HFFc6 (cell line): ENCODE results near the gene MEST. TPM values are rescaled to one million over a fixed set of nuclear protein-coding genes. Genes with fewer than 3 reads are reported as not detected.

ENCODE experiments used
- DNase-seq: peaks from one replicate; pipeline ENCODE4 v3.0.0-alpha.2; 2018
- H3K27ac Mint-ChIP-seq: 2 replicates; pipeline ENCODE4 v1.8.0; 2020; ENCODE audit warnings: mild to moderate bottlenecking, mixed read lengths
- H3K27me3 Mint-ChIP-seq: 2 replicates; pipeline ENCODE4 v1.8.0; 2021; ENCODE audit warnings: mild to moderate bottlenecking, moderate library complexity, mixed read lengths; ENCODE audit not compliant: insufficient read depth
- H3K36me3 Mint-ChIP-seq: 2 replicates; pipeline ENCODE4 v1.8.0; 2021; ENCODE audit warnings: low read depth, mixed read lengths
- H3K4me1 Mint-ChIP-seq: 2 replicates; pipeline ENCODE4 v1.8.0; 2020; ENCODE audit warnings: low read depth, mixed read lengths
- H3K4me3 Mint-ChIP-seq: 2 replicates; pipeline ENCODE4 v1.8.0; 2020; ENCODE audit warnings: mild to moderate bottlenecking, moderate library complexity, mixed read lengths
- H3K9me3 Mint-ChIP-seq: 2 replicates; pipeline ENCODE4 v1.8.0; 2020; ENCODE audit warnings: mild to moderate bottlenecking, mixed read lengths
- microRNA-seq: library from miRNA; unstranded; fragments of <30 nt; microRNA quantifications from one replicate; pipeline ENCODE4, GENCODE V29; 2019
- total RNA-seq, 6 experiments: library from RNA; stranded (reverse); fragmentation: NEBNext Ultra II Directional; extraction: Animal tissue kit (Norgen Biotek cat#: 25700); gene quantifications; 2 replicates in 1 of 6; 3 replicates in 5 of 6; pipeline ENCODE4 v1.2.3, GENCODE V29; 2021
- TF ChIP-seq, protein P1 (sequence below): fragments of 200-600 bp; sonication (generic); IDR thresholded peaks from 2 replicates; pipeline ENCODE4 v1.5.0; 2021; ENCODE audit warnings: antibody characterized with exemption, mild to moderate bottlenecking

Gene MEST
- total RNA-seq, 6 experiments from 2014 or later: 0.28 to 3.7 (median 2.1) TPM

DNA sequence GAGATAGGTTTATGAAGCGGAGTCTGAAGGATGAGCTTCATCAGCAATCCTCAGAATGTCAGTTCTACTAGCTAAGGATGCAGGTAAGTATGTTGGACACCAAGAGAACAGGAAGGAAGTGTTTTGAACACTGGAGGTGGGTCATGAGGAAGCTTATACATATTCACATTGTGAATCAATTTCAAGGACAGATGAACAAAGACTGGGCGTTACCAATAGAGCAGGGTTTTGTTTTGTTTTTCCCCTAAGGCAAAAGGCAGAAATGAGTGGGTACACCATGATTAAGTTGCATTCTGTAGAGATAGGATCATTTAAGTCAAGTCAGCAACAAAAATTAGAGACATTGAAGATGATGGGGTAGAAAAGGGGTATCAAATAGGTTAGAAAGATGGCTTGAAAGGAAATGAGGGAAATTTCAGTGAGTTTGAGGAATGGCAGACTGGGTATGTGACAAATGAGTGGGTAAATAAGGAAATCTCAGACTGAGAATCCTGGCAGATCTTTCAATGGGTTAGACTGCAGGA, 51.7 kb downstream of the MEST start:
- no peaks in the 10 kb centered on the region for H3K36me3 Mint-ChIP-seq
- TF ChIP-seq, protein P1, sequence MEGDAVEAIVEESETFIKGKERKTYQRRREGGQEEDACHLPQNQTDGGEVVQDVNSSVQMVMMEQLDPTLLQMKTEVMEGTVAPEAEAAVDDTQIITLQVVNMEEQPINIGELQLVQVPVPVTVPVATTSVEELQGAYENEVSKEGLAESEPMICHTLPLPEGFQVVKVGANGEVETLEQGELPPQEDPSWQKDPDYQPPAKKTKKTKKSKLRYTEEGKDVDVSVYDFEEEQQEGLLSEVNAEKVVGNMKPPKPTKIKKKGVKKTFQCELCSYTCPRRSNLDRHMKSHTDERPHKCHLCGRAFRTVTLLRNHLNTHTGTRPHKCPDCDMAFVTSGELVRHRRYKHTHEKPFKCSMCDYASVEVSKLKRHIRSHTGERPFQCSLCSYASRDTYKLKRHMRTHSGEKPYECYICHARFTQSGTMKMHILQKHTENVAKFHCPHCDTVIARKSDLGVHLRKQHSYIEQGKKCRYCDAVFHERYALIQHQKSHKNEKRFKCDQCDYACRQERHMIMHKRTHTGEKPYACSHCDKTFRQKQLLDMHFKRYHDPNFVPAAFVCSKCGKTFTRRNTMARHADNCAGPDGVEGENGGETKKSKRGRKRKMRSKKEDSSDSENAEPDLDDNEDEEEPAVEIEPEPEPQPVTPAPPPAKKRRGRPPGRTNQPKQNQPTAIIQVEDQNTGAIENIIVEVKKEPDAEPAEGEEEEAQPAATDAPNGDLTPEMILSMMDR: no peak
- peaks cover 3% of the 10 kb centered on the region; the same call in 1 of the 2 replicates for H3K27me3 Mint-ChIP-seq
- no peak overlapping the region for H3K27ac Mint-ChIP-seq
- H3K9me3 Mint-ChIP-seq: no peaks in the 10 kb centered on the region
- H3K4me1 Mint-ChIP-seq: no peaks in the 10 kb centered on the region
- H3K4me3 Mint-ChIP-seq: no peak overlapping the region
- no peak for DNase-seq

DNA sequence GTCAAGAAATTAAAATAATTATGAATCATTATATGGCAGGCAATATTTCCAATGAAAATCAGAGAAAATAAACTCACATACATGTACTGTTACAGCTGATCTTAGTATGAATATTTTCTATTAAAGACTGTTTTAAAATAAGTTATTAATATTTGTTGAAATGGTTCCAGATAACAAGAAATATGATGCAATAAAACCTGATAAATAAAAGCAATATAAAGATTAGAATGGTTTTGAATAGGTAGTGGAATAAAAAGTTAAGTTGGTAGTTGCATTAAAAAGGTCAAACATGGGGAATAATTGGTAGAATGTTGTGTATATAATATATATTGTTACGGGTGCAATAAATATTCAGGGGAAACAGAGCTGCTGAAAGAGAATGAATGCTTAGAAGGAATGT, 52.5 kb downstream of the MEST start:
- H3K36me3 Mint-ChIP-seq: 0 out of 2 replicates have a peak, but pooled peaks cover 4% of the 10 kb centered on the region
- no peaks in the 10 kb centered on the region for H3K9me3 Mint-ChIP-seq
- H3K4me3 Mint-ChIP-seq: no peak overlapping the region
- no peak for DNase-seq
- peaks cover 3% of the 10 kb centered on the region; the same call in 1 of the 2 replicates for H3K27me3 Mint-ChIP-seq
- H3K4me1 Mint-ChIP-seq: no peaks in the 10 kb centered on the region
- H3K27ac Mint-ChIP-seq: no peak overlapping the region
- TF ChIP-seq, protein P1: no peak

DNA sequence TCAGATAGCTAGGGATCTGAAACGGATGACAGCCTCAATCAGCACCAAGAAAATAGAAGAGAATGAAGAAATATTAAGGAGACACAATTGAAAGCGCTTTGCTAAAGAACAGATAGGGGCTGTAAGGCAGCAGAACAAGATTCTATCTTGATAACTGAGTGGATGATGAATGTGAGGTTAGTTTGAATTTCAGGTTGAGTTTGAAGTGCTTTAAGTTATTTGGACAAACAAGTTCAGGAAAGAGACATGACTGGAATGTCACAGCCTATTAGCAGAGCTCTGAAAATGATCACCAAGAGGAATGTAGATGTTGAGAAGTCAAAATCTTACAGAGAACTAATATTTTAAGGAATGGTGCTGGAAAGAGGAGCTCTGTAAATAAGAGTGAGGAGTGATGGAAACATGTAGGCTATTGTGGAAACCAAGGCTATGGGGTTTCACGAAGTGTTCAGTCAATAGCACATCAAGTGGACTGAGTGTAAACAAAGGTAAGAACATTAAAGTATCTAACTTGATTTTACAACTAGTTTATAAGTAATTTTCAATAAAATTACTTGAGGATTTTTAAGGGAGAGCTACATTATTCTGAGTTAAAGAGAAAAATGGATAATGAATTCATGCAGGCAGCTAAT, 61.6 kb downstream of the MEST start:
- Mint-ChIP-seq H3K4me1 (no peaks in the 10 kb centered on the region), H3K27me3 (no peaks in the 10 kb centered on the region), H3K4me3 (no peak overlapping the region), H3K36me3 (0 out of 2 replicates have a peak, but pooled peaks cover 4% of the 10 kb centered on the region), H3K9me3 (no peaks in the 10 kb centered on the region), H3K27ac (no peak overlapping the region)
- DNase-seq: no peak
- TF ChIP-seq, protein P1: no peak

- Mint-ChIP-seq H3K4me3 (no peak overlapping the region), H3K36me3 (no peaks in the 10 kb centered on the region), H3K27me3 (no peaks in the 10 kb centered on the region), H3K4me1 (no peaks in the 10 kb centered on the region), H3K27ac (no peak overlapping the region), H3K9me3 (no peaks in the 10 kb centered on the region)
- TF ChIP-seq, protein P1: no peak
- no peak for DNase-seq
These were observed 62.6 kb downstream of the MEST start for GRCh38 chr7:130554481-130554880.

Small RNA genes lying within 50 kb of the gene (microRNA-seq; reads per million reads assigned to microRNA genes)
- not detected for gene MIR335

Other genes with a start within 250 kb of the MEST start
- not detected for gene CPA2, start 225.2 kb upstream of the MEST start, total RNA-seq
- 10 to 100 TPM in 5 of 6 experiments, 1 to 10 TPM in 1; 5.8 to 23.2 (median 20.0) TPM for gene CPA4, start 198.9 kb upstream of the MEST start, total RNA-seq
- not detected for gene CPA5, start 147.3 kb upstream of the MEST start, total RNA-seq
- gene CPA1, start 111.6 kb upstream of the MEST start, total RNA-seq: not detected
- gene CEP41, start 51.1 kb upstream of the MEST start, total RNA-seq: 10 to 100 TPM; 14.5 to 20.9 (median 17.8) TPM
- 10 to 100 TPM; 20.2 to 25.4 (median 23.9) TPM for gene COPG2, start 176.7 kb downstream of the MEST start, total RNA-seq
- gene TSGA13, start 194.5 kb downstream of the MEST start, total RNA-seq: not detected
- gene KLF14, start 242.1 kb downstream of the MEST start, total RNA-seq: not detected